ENCODE data around the gene SLC8A3.

Gene SLC8A3

DNA sequence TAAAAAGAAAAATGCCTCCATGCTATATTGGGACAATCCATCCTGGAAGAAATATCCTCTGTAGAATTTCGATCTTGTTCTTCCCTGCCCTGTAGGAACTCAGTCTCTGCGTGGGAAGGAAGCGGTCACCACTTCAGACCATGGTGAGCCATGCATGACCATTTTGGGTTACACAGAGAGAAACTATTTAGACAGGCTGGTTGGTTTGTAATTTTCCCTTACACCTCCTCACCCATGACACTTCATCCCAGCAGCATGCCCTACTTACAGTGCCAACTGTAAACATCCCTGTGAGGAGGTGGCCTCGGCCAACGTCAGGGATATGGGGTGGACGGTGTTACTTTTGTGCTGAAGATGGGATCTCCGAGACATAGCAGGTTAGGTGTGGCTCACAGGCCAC, 188.2 kb downstream of the SLC8A3 start:
- DNase-seq (ENCODE audit: insufficient read length, low spot score) (no peak), FAIRE-seq (no peak)
- TF ChIP-seq, protein P1, sequence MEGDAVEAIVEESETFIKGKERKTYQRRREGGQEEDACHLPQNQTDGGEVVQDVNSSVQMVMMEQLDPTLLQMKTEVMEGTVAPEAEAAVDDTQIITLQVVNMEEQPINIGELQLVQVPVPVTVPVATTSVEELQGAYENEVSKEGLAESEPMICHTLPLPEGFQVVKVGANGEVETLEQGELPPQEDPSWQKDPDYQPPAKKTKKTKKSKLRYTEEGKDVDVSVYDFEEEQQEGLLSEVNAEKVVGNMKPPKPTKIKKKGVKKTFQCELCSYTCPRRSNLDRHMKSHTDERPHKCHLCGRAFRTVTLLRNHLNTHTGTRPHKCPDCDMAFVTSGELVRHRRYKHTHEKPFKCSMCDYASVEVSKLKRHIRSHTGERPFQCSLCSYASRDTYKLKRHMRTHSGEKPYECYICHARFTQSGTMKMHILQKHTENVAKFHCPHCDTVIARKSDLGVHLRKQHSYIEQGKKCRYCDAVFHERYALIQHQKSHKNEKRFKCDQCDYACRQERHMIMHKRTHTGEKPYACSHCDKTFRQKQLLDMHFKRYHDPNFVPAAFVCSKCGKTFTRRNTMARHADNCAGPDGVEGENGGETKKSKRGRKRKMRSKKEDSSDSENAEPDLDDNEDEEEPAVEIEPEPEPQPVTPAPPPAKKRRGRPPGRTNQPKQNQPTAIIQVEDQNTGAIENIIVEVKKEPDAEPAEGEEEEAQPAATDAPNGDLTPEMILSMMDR (IDR thresholded peaks at IDR 0.05; ENCODE audit: insufficient read depth, missing control alignments), result no peak

DNA sequence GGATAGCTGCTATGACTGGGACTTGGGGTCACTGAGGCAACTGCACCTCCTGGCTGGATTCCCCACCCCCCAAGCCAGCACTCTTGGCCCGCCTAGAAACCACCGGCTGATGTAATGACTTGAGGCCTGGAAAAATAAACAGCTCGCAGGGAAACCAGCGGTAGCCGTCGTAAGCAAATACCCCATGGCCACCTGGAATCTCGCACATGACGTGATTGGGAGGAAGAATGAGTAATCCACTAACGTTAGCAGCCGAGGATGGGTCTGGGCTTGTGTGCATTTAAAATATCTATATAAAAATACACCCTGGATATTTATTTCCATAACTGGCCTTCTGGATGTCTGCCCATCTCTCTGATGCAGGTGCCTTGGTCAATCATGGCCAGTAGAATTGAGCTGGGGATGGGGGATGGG, 189.5 kb downstream of the SLC8A3 start:
- TF ChIP-seq, protein P1 (IDR thresholded peaks at IDR 0.05; ENCODE audit: insufficient read depth, missing control alignments), result no peak
- FAIRE-seq (no peak), DNase-seq (ENCODE audit: insufficient read length, low spot score) (no peak)

DNA sequence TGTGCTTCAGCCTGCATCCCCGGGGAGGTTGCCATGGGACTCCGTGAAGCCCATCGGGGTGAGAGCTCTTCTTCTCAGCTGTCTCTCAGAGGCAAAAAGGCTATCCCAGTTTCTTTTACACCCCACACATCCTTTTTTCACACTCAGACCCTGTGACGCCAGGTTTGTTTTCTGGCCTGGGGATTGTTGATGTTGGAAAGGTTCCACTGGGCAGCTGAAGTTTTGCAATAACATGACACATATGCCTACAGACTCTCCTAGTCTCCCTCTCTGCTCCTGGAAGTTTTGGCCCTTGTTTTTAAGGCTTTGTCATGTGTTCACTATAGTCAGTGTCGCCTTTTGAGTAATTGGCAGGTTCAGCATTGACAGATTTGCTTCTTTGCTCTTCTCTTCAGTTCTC, 190.9 kb downstream of the SLC8A3 start:
- FAIRE-seq (no peak), DNase-seq (ENCODE audit: insufficient read length, low spot score) (no peak)
- TF ChIP-seq, protein P1 (IDR thresholded peaks at IDR 0.05; ENCODE audit: insufficient read depth, missing control alignments), result no peak

DNA sequence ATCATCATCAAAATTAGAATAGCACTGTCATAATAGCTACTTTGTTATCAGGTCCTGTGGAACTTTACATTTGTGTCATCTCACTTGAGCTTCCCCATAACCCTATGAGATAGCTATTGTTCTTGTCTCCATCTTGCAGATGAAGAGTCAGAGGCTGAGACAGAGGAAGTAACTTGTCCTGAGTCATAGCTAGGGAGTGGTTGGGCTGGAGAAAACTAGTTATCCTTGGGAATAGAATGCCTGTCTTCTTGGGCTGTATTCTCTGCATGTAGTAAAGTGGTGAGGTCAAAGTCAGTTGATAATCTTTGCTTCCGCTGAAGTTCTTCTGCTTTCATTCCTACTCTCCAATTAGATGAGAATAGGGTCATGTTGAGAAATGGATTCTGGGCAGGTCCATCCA, 192.5 kb downstream of the SLC8A3 start:
- no peak for DNase-seq (ENCODE audit: insufficient read length, low spot score)
- no peak for FAIRE-seq

More for the DNA sequence above, 192.5 kb downstream of the SLC8A3 start:
- TF ChIP-seq, protein P1 (IDR thresholded peaks at IDR 0.05; ENCODE audit: insufficient read depth, missing control alignments), result no peak

Measured in D721Med (cell line).